Measurements from ENCODE around the gene MT1G.

The MT1G gene

DNA sequence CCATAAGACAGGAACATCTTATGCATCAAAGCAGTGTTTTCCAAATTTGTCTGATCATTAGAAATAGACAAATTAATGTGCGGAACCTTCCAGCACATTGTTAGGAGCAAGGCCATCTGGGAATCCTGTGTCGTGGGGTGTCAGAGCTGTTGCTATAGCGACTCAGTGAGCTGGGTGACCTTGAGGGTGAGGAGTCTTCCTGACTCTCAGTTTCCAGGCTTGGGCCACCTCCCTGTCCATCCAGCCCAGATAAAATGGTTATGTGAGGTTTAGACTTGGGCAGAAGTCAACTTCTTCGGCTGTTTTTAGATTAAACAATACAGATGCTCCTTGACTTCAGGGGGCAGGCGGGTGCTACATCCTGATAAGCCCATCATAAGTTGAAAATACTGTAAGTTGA is 35.0 kb upstream of the MT1G start:
- ATAC-seq (ENCODE audit: low read depth), result no peak

DNA sequence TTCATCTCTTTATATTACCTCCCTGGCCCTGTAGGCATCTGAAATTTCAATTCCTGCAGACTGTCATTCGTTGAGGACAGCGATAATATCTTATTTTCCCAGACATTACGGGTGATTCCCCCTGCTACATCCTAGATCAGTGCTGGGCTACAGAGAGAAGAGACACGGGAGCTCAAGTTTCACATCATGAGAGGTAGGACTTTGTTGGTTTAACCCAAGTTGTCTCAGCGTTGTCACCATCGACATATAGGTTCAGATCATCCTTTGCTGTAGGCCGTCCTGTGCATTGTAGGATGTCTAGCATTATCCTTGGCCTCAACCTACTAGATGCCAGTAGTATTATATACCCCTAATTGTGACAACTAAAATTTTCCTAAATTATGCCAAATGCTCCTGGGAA is 33.7 kb upstream of the MT1G start:
- ATAC-seq (ENCODE audit: low read depth) (no peak), DNase-seq (ENCODE audit: low spot score) (no peak)
- no peak for TF ChIP-seq CTCF (IDR thresholded peaks at IDR 0.05; ENCODE audit: poor library complexity, severe bottlenecking)
- Histone ChIP-seq H3K27ac (ENCODE audit: poor library complexity, severe bottlenecking) (peak overlapping the region; percentile 15), H3K9me3 (ENCODE audit: severe bottlenecking) (no peaks in the 10 kb centered on the region), H3K36me3 (ENCODE audit: low read depth) (no peaks in the 10 kb centered on the region), H3K4me3 (ENCODE audit: severe bottlenecking) (no peak overlapping the region), H3K27me3 (ENCODE audit: insufficient read depth, poor library complexity, severe bottlenecking) (no peaks in the 10 kb centered on the region), H3K4me1 (ENCODE audit: insufficient read depth, poor library complexity, severe bottlenecking) (peaks cover 8% of the 10 kb centered on the region)

More for the DNA sequence above, 35.0 kb upstream of the MT1G start:
- no peak overlapping the region for H3K4me3 ChIP-seq (ENCODE audit: severe bottlenecking)
- no peaks in the 10 kb centered on the region for H3K9me3 ChIP-seq (ENCODE audit: severe bottlenecking)
- H3K27ac ChIP-seq (ENCODE audit: poor library complexity, severe bottlenecking), result no peak overlapping the region
- peaks cover 8% of the 10 kb centered on the region for H3K4me1 ChIP-seq (ENCODE audit: insufficient read depth, poor library complexity, severe bottlenecking)
- H3K27me3 ChIP-seq (ENCODE audit: insufficient read depth, poor library complexity, severe bottlenecking), result no peaks in the 10 kb centered on the region
- H3K36me3 ChIP-seq (ENCODE audit: low read depth), result no peaks in the 10 kb centered on the region
- DNase-seq (ENCODE audit: low spot score), result no peak
- no peak for TF ChIP-seq CTCF (IDR thresholded peaks at IDR 0.05; ENCODE audit: poor library complexity, severe bottlenecking)

DNA sequence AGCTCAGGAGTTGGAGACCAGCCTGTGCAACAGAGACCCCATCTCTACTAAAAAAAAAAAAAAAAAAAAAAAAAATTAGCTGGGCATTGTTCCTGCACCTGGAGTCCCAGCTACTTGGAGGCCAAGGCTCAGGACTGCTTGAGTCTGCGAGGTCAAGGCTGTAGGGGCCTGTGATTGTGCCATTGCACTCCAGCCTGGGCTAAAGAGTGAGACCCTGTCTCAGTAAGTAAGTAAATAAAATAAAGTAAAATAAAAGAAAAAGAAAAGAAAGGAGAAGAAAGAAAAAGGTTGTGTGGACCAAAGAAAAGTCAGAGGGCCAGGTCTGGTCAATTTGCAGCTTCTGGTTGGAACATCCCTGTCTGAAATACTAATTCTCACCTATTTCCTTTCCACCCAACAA is 32.8 kb upstream of the MT1G start:
- no peak for TF ChIP-seq CTCF (IDR thresholded peaks at IDR 0.05; ENCODE audit: poor library complexity, severe bottlenecking)
- no peak for DNase-seq (ENCODE audit: low spot score)

DNA sequence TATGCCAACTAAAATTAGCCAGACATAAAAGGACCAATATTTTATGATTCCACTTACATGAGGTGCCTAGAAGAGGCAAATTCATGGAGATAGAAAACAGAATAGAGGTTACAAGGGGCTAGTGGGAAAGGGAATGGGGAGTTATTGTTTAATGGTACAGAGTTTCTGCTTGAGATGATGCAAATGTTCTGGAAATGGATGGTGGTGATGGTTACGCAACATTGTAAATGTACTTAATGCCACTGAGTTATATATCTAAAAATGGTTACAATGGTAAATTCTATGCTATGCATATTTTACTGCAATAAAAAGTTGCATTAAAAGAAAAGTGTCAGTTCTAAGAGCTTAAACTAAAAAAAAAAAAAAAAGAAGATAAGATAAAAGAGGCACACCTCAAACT is 32.3 kb upstream of the MT1G start:
- peaks cover 8% of the 10 kb centered on the region for H3K4me1 ChIP-seq (ENCODE audit: insufficient read depth, poor library complexity, severe bottlenecking)
- no peaks in the 10 kb centered on the region for H3K36me3 ChIP-seq (ENCODE audit: low read depth)
- H3K4me3 ChIP-seq (ENCODE audit: severe bottlenecking), result no peak overlapping the region
- no peaks in the 10 kb centered on the region for H3K27me3 ChIP-seq (ENCODE audit: insufficient read depth, poor library complexity, severe bottlenecking)
- DNase-seq (ENCODE audit: low spot score) (no peak), ATAC-seq (ENCODE audit: low read depth) (no peak)
- TF ChIP-seq CTCF (IDR thresholded peaks at IDR 0.05; ENCODE audit: poor library complexity, severe bottlenecking), result no peak
- no peaks in the 10 kb centered on the region for H3K9me3 ChIP-seq (ENCODE audit: severe bottlenecking)
- peak overlapping the region; percentile 3 for H3K27ac ChIP-seq (ENCODE audit: poor library complexity, severe bottlenecking)

More for the DNA sequence above, 32.8 kb upstream of the MT1G start:
- Histone ChIP-seq H3K4me1 (ENCODE audit: insufficient read depth, poor library complexity, severe bottlenecking) (peaks cover 8% of the 10 kb centered on the region), H3K27ac (ENCODE audit: poor library complexity, severe bottlenecking) (peak overlapping the region; percentile 3), H3K36me3 (ENCODE audit: low read depth) (no peaks in the 10 kb centered on the region), H3K27me3 (ENCODE audit: insufficient read depth, poor library complexity, severe bottlenecking) (no peaks in the 10 kb centered on the region), H3K9me3 (ENCODE audit: severe bottlenecking) (no peaks in the 10 kb centered on the region), H3K4me3 (ENCODE audit: severe bottlenecking) (no peak overlapping the region)
- ATAC-seq (ENCODE audit: low read depth), result no peak

DNA sequence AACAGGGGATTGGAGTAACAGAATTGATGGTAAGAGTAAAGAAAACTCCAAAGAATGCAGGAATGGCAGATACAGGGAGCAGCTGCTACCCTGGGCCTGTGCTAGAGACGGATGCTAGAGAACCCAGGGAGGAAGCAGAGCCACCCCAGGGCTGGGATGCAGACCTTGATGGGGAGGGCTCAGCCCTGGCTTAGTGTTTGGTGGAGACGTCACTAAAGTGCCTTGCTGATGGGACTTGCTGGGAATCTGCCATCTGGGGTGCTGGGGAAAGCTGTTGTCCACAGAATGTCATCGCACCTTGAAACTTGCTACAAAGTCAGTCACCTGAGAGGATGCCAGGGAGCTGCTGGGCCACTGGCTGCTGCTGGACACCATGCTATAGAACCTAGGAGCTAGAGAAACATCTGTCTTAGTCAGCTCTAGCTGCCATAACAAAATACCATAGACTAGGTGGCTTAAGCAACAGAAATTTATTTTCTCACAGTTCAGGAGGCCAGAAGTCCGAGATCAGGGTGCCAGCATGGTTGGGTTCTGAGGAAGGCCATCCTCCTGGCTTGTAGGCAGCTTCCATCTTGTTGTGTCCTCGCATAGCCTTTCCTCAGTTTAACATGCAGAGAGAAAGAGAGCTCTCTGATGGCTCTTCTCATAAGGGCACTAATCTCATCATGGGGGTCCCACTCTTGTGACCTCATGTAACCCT is 29.7 kb upstream of the MT1G start:
- ATAC-seq (ENCODE audit: low read depth), result no peak
- TF ChIP-seq CTCF (IDR thresholded peaks at IDR 0.05; ENCODE audit: poor library complexity, severe bottlenecking), result no peak

More for the DNA sequence above, 29.7 kb upstream of the MT1G start:
- Histone ChIP-seq H3K27ac (ENCODE audit: poor library complexity, severe bottlenecking) (no peak overlapping the region), H3K4me3 (ENCODE audit: severe bottlenecking) (no peak overlapping the region), H3K9me3 (ENCODE audit: severe bottlenecking) (no peaks in the 10 kb centered on the region), H3K4me1 (ENCODE audit: insufficient read depth, poor library complexity, severe bottlenecking) (peaks cover 10% of the 10 kb centered on the region), H3K36me3 (ENCODE audit: low read depth) (no peaks in the 10 kb centered on the region), H3K27me3 (ENCODE audit: insufficient read depth, poor library complexity, severe bottlenecking) (no peaks in the 10 kb centered on the region)
- DNase-seq (ENCODE audit: low spot score), result no peak
